ENCODE data around the gene AMPD1.

- TF ChIP-seq, protein P1, sequence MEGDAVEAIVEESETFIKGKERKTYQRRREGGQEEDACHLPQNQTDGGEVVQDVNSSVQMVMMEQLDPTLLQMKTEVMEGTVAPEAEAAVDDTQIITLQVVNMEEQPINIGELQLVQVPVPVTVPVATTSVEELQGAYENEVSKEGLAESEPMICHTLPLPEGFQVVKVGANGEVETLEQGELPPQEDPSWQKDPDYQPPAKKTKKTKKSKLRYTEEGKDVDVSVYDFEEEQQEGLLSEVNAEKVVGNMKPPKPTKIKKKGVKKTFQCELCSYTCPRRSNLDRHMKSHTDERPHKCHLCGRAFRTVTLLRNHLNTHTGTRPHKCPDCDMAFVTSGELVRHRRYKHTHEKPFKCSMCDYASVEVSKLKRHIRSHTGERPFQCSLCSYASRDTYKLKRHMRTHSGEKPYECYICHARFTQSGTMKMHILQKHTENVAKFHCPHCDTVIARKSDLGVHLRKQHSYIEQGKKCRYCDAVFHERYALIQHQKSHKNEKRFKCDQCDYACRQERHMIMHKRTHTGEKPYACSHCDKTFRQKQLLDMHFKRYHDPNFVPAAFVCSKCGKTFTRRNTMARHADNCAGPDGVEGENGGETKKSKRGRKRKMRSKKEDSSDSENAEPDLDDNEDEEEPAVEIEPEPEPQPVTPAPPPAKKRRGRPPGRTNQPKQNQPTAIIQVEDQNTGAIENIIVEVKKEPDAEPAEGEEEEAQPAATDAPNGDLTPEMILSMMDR (IDR thresholded peaks at IDR 0.05): no peak
- TF ChIP-seq POLR2A (IDR thresholded peaks at IDR 0.05) (no peak), POLR2AphosphoS5 (IDR thresholded peaks at IDR 0.05) (no peak)
Measured at GRCh38 chr1:114688526-114688925, 6.8 kb downstream of the AMPD1 start.
